ENCODE results near the gene MAP1B.
A peak's percentile ranks its signal among the peaks of the same experiment; 100 is the strongest.

The MAP1B gene

DNA sequence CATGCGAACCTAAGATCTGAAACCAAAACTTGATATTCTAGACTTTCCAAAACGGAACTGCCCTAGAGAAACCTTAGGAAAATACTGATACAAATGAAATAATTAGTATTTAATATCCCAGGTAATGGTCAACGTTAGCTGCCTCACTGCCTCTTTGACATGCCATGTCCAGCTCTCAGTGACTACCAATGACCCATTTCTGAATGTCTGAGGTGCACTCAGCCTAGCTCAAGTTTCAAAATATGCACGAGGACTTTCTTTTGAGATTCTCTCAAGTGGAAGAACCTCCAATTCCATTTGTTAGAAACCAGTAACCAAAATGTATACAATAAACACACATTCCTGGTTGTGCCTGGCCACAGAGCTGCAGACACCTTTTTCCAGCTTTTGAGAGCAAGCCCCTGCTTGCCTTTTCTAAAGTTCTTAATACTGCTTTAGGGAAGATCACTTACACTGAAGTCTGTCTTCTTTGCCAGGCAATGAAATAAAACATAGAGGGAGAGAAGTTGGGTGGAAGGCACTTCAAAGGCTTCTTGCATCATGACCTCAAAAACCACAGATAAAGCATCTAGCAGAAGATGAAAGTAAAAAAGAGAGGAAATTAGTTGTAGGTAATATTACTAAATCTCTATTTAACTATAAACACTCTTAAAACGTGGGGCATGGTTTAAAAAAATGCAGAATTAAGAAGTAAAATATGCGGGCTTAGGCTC is 124.9 kb downstream of the MAP1B start:
- no peak for DNase-seq

DNA sequence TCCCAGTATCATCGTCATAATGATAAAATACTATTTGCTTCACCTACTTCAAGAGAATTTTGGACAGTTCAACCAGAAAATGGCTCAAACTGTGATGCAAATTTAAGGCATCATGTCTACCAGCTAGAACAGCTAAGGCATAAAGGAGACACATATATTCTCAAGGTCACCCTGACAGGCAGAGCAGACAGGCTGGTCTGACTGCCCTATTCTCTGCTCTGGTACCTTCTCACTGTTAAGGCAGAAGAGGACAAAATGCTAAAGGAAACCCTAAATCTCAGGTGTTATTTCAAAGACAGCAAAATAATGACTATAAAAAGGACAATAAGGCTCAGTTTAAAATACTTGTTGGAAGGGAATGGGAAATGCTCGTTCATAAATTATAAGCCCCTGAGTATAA is 125.6 kb downstream of the MAP1B start:
- DNase-seq, result no peak

DNA sequence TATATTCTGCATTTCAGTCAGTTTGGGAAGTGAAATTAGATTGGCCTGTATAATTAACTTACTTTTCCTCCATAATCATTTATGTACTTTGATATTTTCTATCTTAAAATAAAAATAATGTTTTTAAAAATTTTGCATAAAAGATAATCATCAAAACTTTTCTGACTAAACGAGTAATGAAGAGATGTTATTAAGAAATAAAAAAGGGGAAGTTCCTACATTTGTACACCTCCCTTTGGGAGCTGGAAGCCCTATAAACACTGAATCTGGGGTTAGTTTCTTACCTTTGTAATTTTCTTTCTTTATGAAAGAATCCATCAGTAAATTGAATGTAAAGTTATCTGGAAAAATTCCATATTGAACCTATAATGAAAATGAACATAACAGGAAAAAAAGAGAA is 126.6 kb downstream of the MAP1B start:
- DNase-seq, result no peak

DNA sequence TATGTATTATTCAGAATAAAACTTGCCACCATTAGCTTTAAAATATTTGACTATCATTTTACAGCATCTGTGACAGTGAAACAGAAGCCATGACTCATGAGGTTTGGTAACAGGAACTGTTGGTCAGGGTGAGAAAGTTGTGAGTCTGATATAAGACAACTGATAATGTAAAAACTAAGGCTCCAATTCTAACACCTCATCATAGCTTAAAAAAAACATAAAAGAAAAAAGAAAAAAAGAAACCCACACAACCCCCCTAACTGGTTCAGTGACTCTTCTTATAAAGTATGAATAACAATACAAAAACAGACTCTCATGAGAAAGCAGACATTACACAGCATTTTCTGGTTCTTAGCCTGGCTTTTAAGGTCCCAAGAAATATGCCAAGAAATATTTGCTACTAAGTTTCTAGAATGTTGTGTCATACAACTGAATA is 127.0 kb downstream of the MAP1B start:
- no peak for DNase-seq

DNA sequence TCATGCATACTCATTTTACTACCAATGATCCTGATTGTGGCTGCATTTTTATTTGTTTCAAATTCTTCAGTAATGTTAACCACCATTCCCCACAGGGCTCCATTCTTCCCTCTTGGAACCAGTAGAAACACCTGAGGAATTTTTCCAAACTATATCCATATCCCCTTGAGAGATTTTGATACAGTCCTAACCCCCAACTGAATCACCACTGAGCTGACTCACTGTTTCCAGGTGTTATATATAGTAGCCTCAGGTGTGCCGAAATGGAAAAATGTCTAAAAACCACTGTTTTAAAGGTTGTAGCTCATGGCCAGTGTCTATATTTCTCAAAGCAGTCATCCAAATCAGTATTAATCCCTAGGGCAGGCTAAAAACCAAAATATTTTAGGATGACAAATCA is 127.6 kb downstream of the MAP1B start:
- DNase-seq, result no peak

DNA sequence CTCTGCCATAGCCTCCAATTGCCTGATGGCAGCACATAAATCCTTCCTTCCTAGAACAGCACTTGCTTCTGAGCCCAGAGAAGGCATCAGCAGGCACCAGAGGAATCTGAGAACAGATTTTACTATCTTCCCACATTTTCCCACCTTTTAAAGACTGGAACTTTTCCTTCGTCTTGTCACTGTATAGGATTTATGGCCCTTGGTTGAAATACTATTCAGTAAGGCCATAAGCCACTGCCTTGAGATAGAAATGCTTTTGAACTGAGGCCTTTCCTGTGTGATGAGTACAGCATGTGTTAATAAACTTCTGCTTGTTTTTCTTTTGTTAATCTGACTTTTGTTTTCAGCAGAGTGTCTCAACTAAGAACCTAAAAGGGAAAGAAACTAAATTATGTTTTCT is 128.4 kb downstream of the MAP1B start:
- DNase-seq, result no peak

DNA sequence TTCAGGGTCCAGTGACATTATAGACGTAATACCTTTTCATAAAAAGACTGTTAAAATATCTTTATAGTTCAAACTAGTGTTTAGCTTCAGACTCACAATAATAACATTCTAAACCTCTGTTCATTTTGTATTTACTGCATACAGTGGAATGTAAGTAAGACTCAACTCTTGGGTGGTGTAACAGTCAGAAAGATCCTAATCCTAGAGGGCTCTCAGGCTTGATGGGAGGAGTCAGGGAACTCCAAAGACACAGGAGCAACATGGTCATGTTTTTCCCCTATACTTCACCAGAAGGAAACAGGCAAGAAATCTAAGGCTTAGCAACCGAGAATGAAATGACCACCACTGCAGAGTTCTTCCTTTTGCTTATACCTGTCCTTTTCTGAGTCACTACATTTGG is 130.1 kb downstream of the MAP1B start:
- DNase-seq, result no peak

DNA sequence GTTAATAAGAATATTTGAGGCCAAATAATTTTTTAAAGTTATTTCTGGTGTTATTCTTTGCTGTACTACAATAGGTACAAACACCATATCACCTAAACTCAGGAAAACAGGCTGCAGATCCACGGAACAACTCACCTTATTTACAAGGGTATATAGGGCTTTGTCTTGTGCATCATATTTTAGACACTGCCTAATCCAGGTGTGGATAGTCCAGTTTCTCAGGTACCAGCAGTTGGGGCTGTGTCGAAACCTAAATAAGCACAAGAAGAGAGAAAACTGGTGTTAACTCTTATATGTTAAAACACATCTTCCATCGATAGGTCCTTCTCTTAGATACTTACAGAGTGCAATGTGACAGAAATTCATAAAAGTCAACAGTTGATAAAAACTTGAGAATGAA is 130.6 kb downstream of the MAP1B start:
- no peak for DNase-seq

DNA sequence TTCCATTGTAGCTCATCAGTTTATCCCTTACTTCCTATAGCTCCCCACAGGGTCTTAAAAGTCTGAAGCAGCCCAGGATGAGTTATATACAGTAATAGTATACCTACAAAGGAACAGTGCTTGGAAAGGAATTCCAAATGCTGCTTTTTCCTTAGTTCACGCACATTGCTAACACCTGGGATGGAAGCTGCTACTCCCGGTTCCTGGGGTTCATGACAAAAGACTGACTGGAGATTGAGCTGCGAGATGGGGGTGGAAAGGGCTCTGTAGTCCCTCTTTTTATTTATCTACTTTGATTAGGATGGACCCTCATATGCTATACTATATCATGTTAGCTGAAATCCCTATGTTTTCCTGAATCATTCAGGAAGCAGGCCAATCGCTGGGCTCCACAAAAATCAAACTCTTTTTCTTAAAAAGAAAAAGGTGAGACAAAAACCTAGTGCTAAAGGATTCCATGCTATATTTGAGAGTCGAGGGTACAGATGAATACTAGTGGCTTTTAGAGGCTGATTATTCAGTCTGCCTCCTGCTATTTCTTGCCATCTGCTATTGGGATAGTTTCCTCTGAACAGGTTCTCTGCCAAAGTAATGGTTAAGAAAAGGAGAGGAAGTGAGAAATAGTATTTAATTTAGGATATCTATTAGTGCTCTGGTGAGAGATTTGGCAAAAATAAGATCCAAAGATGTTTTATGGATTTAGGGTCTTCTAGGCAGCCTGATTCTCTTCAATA is 131.6 kb downstream of the MAP1B start:
- DNase-seq, result no peak

DNA sequence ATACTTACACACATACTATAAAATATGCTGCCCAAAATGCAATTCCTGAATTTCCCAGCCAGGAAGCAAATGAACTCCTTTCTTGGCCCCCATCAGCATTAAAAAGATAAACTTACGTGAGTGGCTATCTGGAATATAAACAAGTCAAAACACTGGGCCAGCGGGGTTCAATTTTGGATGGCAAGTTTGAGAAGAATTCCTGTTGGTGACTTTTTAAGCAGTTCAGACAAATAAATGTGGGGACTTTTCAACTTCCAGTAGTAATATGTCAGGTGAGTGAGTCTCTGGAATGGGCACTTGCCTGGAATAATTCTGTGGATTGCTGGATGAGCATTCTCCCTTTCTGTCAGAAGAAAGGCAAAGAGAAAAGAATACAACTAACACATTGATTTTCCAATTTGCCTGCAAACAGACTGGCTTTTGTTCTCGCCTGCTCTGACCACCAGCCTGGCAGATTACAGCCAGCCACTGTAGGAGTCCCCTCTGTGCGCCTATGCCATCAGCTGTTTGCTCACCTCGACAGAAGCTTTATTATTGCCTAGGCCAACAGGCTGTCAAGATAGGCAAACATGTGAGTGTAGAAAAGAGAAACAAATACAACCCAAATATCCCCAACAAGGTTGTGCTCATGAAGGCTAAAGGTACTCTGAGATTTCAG is 134.2 kb downstream of the MAP1B start:
- DNase-seq, result no peak

DNA sequence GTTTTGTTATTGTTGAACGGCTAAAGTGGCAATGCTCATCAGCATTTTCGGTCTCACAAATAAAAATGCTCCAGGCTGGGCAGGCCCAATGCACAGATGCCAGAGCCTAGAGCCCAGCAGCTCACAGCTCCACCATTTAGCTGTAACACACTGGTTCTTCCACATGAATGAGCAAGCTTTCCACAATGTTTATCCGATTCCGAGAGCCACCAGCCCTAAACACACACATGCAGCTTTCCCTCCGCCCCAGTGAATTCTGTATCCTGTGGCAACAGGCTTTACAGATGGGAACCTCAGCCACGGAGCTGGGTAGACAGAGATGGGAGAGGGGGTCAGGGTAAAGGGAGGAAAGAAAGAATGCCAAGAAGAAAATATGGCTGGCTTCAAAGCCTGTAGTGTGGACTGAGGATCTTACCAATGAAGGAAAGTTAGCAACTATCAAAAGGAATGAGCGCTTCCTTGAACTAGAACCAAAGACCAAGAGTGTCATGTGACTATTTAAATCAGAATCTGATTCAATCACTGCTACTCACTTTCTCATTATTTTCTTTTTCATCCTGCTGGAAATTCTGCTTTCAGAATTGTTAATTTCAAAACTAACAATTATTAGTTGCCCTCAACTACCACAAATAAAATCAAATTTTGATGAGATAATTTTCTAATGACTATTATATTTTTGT is 135.7 kb downstream of the MAP1B start:
- DNase-seq, result no peak

DNA sequence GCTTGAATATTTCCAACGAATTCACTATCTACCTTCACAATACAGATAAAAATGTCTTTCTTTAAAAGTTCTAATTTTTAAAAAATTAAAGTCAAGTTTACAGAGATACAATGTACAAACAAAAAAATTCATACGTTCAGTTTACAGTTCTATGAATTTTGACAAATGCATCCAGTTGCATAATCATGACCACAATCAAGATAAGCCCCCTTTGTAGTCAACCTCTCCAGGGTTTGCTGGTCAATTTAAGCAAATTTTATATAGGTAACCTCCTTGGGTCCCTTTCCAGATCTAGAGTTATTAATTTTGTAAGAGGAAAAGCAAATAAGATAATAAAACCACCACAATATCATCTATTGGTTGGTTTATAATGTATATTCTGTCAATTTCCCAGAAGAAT is 136.4 kb downstream of the MAP1B start:
- no peak for DNase-seq

DNA sequence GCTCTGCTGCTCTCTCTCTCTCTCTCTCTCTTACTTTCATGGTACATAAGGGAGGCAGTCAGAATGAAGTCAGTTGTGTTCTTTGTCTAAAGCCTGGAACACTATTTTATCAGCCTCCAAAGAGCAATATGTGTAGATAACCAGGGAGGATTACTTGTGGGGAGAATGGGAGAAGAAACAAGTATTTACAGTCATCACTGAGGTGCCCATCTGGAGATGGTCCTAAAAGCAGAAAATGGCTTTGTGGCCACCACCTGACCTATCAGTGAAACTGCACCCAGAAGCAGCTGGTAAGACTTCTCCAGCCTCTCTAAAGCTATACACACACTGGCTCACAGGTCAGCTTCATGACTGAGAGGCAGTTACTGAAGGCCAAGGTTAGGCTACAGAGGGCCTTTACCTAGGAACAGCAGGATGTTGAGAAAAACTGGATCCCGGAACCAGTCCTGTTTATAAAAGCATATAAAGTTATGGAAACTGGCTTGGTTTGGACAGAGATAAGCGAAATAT is 137.6 kb downstream of the MAP1B start:
- no peak for DNase-seq

DNA sequence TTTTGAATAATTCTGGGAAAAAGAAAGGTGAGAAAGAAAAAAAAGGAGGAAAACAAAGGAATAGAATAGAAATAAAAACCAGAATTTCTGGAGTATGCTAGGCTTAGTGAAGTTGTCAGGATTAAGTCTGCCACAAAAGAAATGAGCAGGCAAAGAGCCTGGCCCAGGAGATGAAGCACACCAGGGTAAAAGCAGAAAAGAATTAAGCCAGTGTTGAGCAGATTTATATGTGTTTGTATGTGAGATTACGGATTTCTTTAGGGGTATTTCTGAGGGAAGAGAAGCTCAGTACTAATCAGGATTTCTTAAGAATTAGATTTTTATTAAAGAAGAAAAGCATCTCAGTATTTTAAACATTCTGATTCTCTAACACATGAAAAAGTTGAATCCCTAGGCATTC is 138.3 kb downstream of the MAP1B start:
- DNase-seq, result no peak

DNA sequence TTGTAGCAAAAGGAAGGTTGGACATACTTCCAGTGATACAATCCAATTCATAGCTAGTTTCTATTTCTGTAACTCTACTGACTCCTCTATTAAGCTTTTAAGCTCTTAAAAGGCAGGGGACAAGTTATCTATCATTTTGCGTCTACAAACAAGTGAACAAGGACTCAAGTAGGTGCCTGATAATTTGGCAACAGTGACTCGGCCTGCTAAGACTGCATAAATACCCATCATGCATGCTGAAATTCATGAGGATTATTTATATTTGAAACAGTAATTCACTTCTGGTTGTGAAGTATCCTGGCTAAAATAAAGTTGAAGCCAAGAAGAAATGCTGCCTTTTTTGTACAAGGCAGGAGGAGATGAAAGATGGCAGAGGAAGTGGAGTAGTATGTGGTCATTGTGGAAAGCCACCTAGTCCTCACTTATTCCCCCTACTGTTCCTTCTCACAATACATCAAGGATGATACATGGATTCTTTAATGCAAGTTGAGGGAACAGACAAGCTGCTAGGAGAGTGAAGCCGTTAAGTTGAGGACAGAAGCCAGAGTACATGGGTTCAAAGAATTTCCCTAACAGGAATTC is 138.8 kb downstream of the MAP1B start:
- no peak for DNase-seq

DNA sequence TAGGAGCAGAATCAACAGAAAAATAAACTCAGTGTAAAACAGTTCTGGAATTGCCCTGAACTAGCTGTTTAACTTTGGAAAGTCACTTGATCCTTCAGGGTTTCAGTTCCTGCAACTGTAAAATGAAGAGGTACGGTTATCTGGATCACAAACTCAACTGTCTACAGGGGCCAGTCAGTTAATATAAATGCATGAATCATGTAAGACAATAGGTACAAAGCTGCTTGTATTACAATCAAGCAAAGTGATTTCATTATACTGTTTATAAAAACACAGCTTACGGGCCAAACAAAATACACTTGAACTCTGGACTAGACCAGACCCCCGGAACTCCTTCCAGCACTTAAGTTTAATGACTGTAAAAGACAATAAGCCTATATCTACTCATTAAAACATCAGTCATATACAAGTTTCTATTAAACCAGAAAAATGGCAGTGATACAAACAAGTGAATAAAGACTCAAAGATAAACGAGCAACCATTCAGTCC is 139.7 kb downstream of the MAP1B start:
- no peak for DNase-seq

DNA sequence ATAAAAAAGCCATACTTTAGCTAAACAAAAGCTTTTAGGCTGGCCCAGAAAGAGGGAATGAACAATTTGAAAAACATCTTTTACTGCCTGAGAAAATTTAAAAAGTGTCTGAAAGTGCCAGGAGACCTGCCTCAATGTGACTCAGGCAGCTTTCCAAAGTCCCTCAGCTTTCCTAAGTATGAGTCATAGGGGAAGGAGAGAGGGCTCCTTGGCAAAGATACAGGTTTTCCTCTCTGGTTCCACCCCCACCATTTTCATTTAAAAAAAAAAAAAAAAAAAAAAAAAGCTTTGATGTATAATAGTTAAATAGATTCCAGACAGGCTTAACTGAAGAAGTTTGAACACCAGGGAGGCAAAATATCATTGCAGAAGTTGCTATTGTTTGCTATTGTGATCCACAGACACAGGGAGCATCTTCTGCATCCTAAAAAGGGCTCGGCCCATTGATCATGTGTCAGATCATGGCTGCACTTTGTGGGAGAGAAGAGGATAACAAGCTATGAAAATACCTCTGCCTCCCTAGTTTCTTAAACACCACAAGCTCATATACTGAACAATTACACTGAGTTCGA is 141.2 kb downstream of the MAP1B start:
- DNase-seq, result peak; percentile 51

DNA sequence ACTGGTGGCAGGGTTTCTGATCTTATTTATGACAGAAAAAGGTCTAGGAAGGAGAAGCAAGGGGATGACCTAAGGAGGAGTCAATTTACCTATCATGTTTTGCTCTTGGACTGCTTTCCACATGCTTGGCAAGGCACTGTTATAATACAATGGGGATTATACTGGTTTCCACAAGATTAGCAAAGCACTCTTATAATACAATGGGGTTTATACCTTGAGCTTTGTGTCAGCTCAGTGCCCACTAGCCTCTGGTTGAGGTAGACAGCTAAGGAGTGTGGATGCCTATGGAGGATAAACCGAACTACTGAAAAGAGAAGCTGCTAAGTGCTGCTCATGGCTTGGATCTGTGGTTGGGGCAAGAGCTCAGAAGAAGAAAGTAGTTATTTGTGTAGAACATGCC is 144.1 kb downstream of the MAP1B start:
- no peak for DNase-seq

DNA sequence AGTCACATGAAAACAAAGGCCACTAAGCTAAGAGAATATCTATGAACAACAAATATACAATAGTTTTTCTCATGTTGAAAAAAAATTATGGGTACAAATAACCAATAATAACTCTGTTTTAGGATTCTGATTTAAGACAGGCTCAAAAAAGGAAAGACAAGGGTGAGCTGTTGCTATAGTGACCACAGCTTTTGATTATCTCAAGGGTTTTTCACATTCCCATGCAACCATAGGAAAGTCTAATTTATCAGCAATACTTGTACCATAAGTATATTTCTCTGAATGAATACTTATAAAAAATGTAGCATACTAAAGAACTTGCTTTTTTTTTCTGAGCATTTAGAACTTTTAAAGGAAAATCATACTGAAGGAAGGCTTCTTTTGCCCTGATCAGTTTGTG is 144.7 kb downstream of the MAP1B start:
- no peak for DNase-seq

DNA sequence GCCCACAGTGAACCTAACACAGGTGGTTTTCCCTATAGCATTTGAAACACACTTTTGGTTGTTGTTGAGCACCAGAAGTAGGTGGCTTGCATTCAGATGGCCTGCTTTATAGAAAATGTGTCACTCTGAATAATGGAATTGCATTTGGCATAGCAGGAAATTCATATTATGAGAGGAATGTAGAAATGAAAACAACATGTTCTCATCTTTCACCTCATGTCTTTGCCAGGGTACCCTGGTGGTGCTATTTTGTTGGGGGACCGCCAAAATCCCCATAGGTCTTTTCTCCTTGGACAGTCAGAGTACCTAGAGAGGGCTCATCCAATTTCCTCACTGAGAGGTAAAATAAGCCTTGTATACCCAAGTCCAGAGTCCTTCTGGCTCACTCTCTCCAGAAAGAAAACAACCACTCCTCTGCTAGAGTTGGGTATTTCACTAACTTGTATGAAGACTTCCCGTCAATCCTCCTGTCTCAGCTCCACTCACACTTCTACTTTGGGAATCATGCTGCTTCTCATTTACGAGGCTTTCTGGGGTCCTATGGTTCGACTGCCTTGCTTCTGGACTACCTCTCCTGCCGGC is 145.4 kb downstream of the MAP1B start:
- no peak for DNase-seq

DNA sequence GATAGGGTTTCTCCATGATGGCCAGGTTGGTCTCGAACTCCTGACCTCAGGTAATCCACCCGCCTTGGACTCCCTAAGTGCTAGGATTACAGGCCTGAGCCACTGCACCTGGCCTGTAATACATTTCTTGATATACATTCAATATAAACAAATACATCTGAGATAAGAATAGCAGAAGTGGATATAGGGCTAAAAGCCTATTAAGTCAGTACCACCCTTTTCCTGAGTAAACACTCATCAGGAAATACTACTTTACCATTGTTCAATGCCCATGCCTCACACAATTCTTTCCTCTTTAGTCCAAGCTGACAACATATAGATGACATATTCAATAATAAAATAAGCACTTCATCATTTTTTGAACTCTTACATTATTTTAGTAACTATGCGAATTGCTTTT is 148.0 kb downstream of the MAP1B start:
- no peak for DNase-seq

DNA sequence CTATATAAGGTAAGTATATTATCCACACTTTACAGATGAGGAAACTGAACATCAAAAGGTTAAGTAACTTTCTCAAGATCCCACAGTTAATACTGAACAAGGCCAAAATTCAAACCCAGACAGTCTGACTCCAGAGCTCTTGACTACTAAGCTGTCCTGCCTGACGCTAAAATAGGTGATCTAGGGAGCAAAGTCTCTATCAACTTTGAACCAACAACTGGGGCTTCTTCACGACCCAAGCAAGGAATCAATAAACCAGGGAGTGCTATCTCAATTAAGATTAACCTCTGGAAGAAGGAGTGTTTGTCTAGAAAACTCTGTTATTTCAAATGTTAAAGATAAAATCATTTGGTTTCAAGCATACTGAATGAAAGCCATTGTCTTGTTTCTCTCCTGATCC is 148.4 kb downstream of the MAP1B start:
- no peak for DNase-seq
